HL-60 (cell line): ENCODE results near the gene ATAD3C.
A peak's percentile ranks its signal among the peaks of the same experiment; 100 is the strongest.
"Not testable (repeated sequence)": the region's sequence is repeated elsewhere in the genome, so short reads cannot be mapped to it uniquely, and the experiment has no call there.

Experiments used
- DNase-seq, 2 experiments: peaks; one replicate each; pipeline ENCODE4 v3.0.0-alpha.2; 2010 to 2020; ENCODE audit warnings: low read depth in 1 of 2, low spot score in 1 of 2
- H3K27ac ChIP-seq: fragments of 250-450 bp; sonication (Bioruptor Pico); replicated peaks from 2 replicates; pipeline ENCODE4 v1.5.1; 2020; ENCODE audit warnings: mild to moderate bottlenecking, moderate library complexity
- H3K27me3 ChIP-seq: fragments of 250-450 bp; sonication (Bioruptor Pico); 2 replicates; pipeline ENCODE4 v1.5.1; 2021; ENCODE audit warnings: mild to moderate bottlenecking, moderate library complexity; ENCODE audit not compliant: insufficient read depth, poor library complexity, severe bottlenecking
- H3K4me3 ChIP-seq: replicated peaks from 2 replicates; pipeline ENCODE4 v1.5.1; 2011; ENCODE audit warnings: mild to moderate bottlenecking, control low read depth, low read length; ENCODE audit not compliant: insufficient read depth
- CTCF ChIP-seq: IDR thresholded peaks from one replicate; pipeline ENCODE4 v1.5.1; 2011; ENCODE audit warnings: low read length, control low read depth, inconsistent platforms; ENCODE audit not compliant: insufficient read depth
- GABPA ChIP-seq: IDR thresholded peaks from 2 replicates; pipeline ENCODE4 v1.6.1; 2012; ENCODE audit warnings: low read depth
- POLR2AphosphoS5 ChIP-seq: IDR thresholded peaks from 2 replicates; pipeline ENCODE4 v1.6.1; 2012; ENCODE audit warnings: low read depth
- REST ChIP-seq: IDR thresholded peaks from 2 replicates; pipeline ENCODE4 v1.6.1; 2012; ENCODE audit warnings: low read depth; ENCODE audit not compliant: insufficient replicate concordance
- SPI1 ChIP-seq: IDR thresholded peaks from 2 replicates; pipeline ENCODE4 v1.6.1; 2012; ENCODE audit warnings: low read depth, mild to moderate bottlenecking, borderline replicate concordance

ATAD3C gene

GRCh38 chr1:1462318-1462966, 13.0 kb downstream of the ATAD3C start:
- no peaks in the 10 kb centered on the region for H3K27me3 ChIP-seq
- TF ChIP-seq SPI1 (peak; percentile 5; the same call in 1 of the 2 replicates), GABPA (no peak), CTCF (no peak)
- DNase-seq: no peak
- H3K27ac ChIP-seq: no peak overlapping the region
- H3K4me3 ChIP-seq: no peak overlapping the region

DNA sequence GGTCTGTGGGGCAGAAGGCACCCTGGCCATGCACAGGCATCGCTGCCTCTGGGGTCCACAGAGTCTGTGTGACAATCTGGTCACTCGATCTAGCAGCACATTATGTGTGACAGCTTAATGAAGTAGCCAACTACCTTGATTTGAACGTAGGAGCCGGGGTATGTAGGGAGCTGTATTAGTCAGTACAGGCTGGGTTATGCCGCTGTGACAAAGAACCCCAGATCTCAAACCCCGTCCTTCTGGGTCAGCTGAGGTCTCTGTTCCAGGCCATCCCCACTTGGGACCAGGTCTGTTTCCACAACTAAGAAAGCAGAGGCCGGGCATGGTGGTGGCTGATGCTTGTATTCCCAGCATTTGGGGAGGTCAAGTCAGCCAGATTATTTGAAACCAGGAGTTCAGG, 13.8 kb downstream of the ATAD3C start:
- no peak overlapping the region for H3K27ac ChIP-seq

DNA sequence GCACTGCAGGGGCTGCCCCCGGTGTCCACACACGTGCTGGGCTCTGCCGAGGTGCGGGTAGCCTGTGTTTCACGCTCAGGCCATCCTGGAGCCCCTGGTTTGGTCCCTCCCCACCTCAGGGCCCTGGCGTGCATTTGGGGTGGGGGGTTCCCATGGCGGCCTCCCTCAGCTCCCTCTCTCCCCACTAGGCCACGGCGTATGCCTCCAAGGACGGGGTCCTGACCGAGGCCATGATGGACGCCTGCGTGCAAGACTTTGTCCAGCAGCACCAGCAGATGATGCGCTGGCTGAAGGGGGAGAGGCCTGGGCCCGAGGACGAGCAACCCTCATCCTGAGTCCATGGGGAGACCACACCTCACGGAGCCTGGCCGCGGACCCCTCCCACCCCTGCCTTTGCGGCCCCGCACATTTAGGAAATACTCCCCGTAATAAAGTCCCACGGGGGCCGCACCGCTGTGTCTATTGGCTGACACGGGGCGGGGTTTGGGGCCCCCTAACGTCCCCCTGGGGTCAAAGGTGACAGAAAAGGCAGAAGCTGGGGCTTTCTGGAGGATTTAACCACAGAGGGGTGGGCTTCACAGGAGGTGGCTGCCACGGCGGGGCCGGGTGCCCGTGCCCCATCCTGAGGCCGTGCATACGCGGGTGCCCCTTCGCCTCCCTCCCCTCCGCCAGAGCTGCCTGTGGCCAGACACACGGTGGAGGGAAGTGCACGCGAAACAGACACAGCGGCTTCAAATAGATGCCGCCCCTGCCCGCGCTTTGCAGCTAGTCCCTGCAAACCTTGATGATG, 18.9 kb downstream of the ATAD3C start:
- H3K27me3 ChIP-seq, H3K27ac ChIP-seq, H3K4me3 ChIP-seq: not testable (repeated sequence)

More for the DNA sequence above, 13.8 kb downstream of the ATAD3C start:
- TF ChIP-seq REST (no peak), CTCF (no peak), SPI1 (no peak)
- Histone ChIP-seq H3K4me3 (no peak overlapping the region), H3K27me3 (no peaks in the 10 kb centered on the region)
- DNase-seq: no peak

GRCh38 chr1:1470626-1471388, 21.3 kb downstream of the ATAD3C start:
- peak in 1 of 2 experiments; percentile 8 for DNase-seq
- H3K27ac ChIP-seq: peak overlapping the region; percentile 74
- H3K27me3 ChIP-seq: no peaks in the 10 kb centered on the region
- H3K4me3 ChIP-seq: peak overlapping the region; percentile 82
- TF ChIP-seq GABPA (no peak), CTCF (no peak), SPI1 (no peak), REST (no peak), POLR2AphosphoS5 (no peak)

More for the DNA sequence above, 18.9 kb downstream of the ATAD3C start:
- not testable (repeated sequence) for DNase-seq
